Measurements from ENCODE around the gene CA4.
"Not testable (repeated sequence)": the region's sequence is repeated elsewhere in the genome, so short reads cannot be mapped to it uniquely, and the experiment has no call there.

- not testable (repeated sequence) for TF ChIP-seq POLR2A (IDR thresholded peaks at IDR 0.05)
- TF ChIP-seq, protein P1, sequence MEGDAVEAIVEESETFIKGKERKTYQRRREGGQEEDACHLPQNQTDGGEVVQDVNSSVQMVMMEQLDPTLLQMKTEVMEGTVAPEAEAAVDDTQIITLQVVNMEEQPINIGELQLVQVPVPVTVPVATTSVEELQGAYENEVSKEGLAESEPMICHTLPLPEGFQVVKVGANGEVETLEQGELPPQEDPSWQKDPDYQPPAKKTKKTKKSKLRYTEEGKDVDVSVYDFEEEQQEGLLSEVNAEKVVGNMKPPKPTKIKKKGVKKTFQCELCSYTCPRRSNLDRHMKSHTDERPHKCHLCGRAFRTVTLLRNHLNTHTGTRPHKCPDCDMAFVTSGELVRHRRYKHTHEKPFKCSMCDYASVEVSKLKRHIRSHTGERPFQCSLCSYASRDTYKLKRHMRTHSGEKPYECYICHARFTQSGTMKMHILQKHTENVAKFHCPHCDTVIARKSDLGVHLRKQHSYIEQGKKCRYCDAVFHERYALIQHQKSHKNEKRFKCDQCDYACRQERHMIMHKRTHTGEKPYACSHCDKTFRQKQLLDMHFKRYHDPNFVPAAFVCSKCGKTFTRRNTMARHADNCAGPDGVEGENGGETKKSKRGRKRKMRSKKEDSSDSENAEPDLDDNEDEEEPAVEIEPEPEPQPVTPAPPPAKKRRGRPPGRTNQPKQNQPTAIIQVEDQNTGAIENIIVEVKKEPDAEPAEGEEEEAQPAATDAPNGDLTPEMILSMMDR (IDR thresholded peaks at IDR 0.05), result not testable (repeated sequence)
Observed at GRCh38 chr17:60176763-60177162, 27.0 kb downstream of the CA4 start.

Data from lower leg skin (tissue), 3 donors.